HG02981 (cell line): ENCODE results near the gene MAP3K15.
"Not testable (repeated sequence)": the region's sequence is repeated elsewhere in the genome, so short reads cannot be mapped to it uniquely, and the experiment has no call there.

Experiments used
- ATAC-seq: cut with Tn5 transposase; IDR thresholded peaks from one replicate; pipeline ENCODE4 v1.9.1; 2021; ENCODE audit warnings: mild to moderate bottlenecking, moderate library complexity; ENCODE audit not compliant: unreplicated experiment

The MAP3K15 gene

DNA sequence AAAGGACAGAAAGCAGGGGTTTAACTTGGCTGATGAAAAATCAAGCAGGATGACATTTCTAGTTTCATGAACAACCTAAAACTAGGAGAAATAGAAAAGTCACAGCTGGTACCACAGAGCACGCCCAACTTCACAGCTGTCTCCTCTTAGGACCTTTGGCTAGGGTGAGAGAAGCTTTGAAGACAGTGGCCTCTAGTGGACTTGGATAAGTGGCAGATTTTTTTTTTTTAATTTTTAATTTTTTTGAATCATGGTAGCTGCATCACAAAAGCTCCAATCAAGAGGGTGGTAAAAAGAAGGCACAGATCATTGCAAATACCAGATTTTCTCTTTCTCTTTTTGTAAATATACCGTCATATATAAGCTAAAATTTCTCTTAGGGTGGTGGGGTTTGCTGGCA, 20.2 kb upstream of the MAP3K15 start:
- no peak for ATAC-seq

DNA sequence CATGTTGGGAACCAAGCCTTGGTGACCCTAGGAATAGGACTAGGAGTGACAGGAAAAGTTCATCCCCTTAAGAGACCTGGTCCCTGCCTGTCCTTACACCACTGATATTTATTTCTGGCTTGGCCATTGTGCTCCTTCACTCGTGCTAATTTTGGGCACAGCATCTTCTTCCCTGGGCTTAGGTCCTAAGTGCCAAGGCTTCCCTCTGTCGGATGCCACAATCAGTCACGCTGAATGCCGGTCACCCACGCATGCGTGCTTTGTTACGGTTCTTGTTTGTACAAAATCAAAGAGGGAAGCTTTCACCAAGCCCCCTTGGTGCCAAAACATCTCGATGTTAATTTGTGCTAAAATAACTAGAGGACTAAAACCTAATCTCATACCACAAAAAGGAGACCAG, 17.4 kb upstream of the MAP3K15 start:
- ATAC-seq = no peak

DNA sequence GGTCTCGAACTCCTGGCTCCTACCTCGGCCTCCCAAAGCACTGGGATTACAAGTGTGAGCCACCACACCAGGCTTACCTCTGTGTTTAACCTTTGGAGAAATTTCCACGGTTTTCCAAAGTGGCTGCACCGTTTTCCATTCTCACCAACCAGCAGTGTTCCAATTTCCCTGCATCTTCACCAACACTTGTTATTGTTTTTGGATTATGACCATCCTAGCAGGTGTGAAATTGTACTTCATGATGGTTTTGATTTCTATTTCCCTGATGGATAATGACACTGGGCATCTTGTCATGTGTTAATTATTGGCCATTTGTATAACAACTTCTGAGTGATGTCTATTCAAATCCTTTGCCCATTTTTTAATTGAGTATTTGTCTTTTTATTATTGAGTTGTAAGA, 2.7 kb upstream of the MAP3K15 start:
- ATAC-seq = no peak

DNA sequence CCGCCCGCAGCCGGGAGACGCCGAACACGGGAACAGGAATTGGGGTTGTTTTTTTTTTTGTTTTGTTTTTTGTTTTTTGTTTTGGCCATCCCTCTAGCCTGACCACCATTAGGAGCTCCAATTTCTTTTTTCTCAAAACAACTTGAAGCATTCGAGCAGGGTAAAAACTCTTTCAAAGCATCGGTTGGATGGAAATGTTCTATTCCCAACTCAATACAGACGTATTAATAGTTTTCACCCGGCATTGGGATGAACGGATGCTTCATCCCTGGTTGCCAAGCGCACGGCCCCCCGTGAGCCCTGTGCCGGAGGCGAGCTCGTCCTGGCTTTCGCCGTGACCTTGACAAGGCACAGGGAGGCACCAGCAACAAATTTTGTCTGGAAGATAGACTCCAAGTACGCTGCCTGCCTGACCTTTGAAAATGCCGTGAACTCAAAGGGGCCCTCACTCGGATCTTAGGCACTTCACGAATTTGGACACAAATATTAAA, 352 bp upstream of the MAP3K15 start:
- ATAC-seq = no peak

DNA sequence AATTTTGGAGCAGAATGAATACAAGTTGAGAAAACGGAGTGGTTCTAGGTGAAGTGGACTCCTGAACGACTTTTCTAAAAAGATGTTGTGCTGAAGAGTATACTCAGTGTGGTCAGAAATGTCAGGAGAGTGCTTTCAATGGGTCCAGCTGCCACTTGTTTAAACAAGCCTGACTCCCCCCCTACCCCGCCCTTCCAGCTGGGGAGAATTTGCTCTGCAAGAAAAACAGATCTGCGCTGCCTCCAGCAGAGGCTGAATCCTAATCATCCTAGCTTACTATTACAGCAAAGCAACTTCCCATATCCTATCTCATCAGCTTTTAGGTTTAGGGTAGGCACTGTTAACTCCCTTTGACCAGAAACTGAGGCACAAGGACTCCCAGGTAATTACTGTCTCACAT, 1.9 kb downstream of the MAP3K15 start:
- ATAC-seq = no peak

DNA sequence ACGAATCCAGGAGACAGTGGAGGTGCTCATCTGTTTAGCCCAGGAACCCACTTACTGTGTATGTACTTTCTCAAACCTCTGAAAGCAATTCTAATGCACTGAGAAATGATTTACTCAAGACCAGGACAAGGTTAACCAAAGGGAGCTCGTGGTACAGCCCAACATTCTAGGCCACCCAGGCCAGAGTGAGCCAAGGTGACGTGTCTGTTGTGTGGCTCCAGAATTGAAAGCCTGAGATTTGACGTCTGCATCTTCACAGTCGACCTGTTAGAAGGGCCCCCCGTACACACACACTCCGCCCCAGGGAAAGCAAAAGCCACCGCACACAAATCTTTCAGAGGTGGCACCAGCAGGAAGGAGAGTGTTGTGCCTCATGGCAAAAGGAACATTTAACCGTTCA, 2.3 kb downstream of the MAP3K15 start:
- no peak for ATAC-seq

DNA sequence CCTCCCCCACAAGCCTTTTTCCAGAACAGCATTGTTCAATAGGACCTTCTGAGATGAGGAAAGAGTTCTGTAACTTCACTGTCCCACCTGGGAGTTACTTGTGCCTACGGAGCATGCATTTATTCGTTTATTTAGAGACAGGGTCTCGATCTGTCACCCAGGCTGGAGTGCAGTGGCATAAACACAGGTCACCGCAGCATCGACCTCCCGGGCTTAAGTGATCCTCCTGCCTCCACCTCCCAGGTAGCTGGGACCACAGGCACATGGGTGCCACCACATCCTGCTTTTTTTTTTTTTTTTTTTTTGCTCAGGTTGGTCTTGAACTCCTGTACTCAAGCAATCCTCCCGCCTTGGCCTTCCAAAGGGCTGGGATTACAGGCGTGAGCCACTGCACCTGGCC, 2.9 kb downstream of the MAP3K15 start:
- no peak for ATAC-seq

DNA sequence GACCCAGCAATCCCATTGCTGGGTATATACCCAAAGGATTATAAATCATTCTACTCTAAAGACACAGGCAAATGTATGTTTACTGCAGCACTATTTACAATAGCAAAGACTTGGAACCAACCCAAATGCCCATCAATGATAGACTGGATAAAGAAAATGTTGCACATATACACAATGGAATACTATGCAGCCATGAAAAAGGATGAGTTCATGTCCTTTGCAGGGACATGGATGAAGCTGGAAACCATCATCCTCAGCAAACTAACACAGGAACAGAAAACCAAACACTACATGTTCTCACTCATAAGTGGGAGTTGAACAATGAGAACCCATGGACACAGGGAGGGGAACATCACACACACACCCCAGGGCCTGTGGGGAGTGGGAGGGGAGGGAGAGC, 3.5 kb downstream of the MAP3K15 start:
- not testable (repeated sequence) for ATAC-seq

DNA sequence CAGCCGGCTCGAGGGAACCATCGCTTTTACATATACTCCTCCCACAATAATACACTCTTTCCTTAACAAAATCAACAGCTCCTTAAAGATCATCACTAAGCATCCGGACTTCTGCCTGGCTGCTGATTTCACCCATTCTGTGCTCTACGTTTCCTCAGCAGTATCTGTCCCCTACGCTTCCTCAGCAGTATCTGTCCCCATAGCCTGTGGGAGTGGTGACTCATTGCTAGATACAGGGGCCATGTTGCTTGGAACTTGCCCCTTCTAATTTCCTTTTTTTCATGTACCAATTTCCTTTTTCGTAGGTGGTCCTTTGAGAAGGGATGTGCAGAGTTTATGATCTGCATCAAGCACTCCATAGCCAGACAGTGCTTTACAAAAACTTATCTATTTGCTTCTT, 18.6 kb downstream of the MAP3K15 start:
- ATAC-seq = no peak

DNA sequence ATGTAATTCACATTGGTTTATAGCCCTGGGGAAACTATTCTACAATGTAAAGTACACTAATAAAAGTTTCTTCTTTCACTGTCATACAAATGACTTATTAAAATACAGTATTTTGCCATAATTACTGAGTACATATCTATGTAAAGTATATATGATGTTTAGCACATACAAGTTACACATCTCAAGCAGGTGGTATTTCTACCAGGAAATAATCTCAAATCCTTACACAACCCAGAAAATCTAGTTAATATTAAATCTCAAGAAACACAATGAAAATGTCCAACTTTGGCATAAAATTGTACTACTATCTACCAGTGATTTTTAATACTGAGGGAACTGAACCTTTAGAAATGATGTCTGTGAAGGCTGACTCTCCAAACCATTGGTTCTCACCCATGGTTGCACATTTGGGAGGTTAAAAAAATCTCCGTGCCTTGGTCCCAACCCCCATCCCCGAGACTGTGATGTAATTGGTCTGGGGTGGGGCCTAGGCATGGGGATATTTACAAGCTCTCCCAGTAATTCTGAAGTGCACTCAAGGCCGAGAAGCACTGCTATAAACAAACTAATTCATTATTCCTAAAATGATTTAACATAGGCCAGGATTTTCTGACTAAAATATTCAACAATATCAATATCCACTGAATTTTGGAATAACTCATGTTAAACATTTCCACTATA, 27.6 kb downstream of the MAP3K15 start:
- ATAC-seq = no peak

DNA sequence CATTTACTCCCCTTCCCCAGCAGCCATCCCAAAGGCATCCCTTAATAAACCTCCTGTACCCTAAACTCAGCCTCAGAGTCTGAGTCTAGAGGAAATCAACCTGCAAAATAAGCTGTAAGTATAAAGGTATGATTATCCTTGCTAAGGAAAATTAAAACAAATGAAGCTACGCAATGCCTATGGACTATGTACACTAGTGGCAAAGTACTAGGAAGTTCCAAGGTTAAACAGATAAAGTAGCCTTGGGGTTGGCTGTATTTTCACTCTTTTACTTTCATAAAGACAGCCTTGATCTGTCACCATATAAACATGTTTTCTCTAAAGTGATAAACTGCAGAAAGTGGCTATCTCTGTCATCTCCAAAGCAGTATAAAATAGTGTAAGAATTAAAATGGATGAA, 35.9 kb downstream of the MAP3K15 start:
- no peak for ATAC-seq

DNA sequence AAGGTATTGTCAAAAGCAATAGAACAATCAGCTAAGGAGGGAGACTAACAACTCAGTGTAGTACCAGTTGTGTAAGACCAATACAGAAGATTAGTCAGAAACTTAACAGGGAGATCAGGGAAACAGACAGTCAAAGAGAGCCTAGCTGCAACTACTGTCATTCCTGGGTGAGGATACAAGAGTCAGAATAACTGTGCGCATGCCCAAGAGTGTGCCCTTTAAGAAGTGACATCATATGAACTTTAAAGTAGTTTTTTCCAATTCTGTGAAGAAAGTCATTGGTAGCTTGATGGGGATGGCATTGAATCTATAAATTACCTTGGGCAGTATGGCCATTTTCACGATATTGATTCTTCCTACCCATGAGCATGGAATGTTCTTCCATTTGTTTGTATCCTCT, 46.9 kb downstream of the MAP3K15 start:
- not testable (repeated sequence) for ATAC-seq

DNA sequence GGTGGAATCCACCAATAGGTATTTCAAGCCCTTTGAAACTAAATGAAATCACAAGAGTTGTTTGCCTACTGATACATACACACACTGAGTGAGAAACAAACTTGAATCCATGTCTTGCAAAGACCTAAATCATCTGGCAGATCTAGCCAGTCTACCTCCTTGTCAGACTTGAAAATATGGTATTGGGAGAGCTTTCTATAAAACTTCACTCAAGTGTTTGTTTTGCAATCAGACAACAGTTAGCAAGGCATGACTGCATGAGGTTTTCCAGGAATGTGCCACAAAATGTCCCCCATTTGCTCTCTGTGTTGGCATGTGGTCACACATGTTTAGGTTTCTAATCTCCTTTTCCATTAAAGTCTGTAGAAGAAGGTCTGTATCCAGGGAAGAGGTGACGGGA, 52.4 kb downstream of the MAP3K15 start:
- ATAC-seq = no peak

DNA sequence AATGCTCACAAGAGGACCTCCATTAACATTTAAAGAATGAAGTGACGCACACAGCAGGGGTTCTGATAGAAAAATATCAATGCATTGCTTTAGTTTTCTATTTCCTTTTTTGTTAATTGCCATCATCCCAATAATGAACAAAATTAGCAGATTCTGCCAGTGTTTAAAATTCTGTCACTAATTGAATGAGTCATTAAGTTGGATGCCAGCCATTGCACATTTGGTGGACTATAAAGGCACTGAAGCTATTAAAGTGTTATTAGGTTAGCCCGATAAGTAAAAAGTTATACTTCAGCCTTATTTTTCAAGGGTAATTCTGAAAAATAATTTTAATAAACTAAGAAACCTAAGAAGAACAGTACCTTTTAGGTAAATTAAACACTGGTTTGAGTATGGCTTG, 53.1 kb downstream of the MAP3K15 start:
- ATAC-seq = no peak

DNA sequence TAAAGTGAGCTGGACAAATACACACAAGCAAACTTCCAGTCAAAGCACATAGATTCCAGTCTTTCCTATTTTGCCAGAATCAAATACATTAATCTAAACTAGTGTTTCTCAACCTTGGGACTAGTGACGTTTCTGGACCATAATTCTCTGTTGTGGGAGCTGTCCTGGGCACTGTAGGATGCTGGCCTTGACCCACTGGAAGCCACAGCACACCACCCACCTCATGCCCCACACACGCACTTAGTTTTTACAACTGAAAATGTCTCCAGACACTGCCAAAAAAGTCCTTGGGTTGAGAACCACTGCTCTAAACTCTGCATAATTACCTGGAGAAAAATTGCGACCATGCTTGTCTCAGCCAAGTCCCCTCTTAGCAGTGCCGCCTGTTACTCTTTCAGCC, 57.6 kb downstream of the MAP3K15 start:
- no peak for ATAC-seq

DNA sequence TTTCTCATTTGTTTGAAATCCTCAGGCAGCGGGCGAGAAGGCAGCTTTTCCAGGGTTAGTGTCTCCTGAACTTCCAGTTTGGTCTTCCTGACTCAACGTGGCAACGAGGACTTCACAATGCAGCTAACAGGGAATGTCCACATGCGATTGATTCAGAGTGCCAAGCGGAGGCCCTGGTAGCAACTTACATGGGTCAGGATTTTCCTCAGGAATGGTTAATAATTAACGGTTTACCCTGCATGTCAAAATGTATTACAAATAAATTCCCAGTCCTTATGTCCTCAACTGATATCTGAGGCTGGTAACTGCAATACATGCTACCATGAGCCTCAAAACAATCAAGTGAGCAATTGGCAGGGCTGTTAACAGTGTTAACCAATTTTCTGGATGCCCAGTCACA, 67.2 kb downstream of the MAP3K15 start:
- ATAC-seq = no peak

DNA sequence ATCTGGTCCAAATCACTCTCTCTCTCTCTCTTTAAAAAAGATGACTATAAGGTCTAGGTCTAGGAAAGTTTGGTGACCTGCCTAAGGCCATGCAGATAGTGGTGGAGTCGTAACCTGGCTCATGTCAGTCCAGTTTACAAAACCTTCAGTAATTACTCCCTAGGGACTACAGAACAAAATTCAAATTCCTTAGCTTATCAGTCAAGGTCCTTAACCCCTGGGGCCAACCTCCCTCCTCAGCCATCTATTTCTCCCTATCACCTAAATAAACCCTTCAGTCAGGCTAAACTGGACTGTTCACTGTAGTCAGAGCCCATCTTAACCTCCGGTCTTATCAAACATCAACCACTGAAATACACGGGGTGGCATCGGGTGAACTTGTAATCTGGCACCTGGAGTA, 68.9 kb downstream of the MAP3K15 start:
- no peak for ATAC-seq

DNA sequence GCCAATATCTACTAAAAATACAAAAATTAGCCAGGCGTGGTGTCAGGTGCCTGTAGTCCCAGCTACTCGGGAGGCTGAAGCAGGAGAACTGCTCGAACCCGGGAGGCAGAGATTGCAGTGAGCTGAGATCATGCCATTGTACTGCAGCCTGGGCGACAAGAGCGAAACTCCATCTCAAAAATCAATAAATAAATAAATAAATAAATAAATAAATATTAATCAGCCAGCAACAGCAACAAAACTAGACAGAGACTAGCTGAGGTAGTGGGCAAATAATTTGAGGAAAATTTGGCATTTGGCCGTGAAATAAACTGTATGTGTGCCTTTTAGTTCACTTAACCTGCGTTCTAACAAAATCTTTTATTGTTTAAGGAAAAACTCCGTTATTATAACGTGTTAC, 69.5 kb downstream of the MAP3K15 start:
- ATAC-seq = not testable (repeated sequence)

DNA sequence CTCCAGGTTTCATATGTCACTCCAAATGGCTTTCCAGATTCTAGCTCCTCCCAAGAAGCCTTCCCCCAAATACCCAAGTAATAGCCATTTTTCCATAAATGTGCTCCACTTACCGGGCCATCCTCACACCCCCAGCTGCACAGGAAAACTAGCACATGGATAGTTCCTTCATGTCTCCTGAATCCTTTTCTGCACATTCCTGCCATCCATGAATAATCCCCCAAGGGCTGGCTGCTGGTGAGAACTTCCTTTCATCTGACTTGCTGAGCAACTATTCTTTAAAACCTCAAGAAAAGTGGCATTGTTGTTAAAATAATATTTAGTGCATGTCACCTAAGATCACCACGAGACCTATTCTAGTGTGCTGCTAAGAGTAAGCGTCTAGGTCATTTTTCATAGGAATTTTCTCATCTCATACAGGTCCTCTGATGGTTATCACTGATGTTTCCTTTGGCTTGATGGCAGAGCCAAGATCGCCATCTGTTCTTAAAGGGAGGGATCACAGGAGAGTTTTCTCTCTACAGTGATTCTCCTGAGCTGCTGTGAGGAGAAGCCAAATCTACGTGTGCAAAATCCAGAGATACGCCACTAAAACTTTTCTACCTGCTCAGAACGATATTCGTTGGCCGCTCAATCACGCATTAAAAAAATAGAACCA, 71.3 kb downstream of the MAP3K15 start:
- ATAC-seq = no peak

DNA sequence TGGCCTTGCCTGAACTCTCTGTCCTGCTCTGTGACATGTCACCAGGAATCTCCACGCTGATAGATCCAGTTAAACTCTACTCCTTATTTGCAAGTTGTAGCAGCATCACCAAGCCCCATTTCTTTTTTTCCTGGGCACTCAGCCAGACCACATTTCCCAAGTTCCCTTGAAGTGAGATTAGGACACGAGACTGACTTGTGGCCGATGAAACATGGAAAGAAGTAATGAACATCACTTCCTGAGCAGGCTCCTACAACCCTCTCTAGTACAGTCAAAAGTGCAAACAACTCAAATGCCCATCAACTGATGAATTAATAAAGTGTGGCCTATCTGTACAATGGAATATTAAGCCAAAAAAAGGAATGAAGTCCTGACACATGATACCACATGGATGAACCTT, 74.6 kb downstream of the MAP3K15 start:
- no peak for ATAC-seq

DNA sequence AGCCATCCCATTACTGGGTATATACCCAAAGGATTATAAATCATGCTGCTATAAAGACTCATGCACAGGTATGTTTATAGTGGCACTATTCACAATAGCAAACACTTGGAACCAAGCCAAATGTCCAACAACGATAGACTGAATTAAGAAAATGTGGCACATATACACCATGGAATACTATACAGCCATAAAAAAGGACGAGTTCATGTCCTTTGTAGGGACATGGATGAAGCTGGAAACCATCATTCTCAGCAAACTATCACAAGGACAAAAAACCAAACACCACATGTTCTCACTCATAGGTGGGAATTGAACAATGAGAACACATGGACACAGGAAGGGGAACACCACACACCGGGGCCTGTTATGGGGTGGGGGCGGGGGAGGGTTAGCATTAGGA, 92.6 kb downstream of the MAP3K15 start:
- ATAC-seq = not testable (repeated sequence)

DNA sequence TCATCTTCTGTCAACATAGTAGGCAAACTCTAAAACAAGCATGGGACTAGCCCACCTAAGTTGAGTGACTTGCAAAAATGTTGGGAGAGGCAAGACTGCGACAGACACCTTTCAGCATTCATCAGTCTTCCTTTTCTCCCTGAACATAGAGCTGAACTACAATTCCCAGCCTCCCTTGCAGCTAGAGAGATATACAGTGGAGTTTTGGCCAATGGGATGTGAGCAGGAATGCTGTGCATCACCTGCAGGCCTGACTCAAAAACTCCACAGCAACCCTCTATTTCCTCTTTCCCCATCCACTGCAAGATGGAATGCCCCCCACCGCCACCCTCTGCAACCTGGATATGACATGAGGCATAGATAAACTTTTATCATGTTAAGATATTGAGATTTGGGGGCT, 105.0 kb downstream of the MAP3K15 start:
- ATAC-seq = no peak

DNA sequence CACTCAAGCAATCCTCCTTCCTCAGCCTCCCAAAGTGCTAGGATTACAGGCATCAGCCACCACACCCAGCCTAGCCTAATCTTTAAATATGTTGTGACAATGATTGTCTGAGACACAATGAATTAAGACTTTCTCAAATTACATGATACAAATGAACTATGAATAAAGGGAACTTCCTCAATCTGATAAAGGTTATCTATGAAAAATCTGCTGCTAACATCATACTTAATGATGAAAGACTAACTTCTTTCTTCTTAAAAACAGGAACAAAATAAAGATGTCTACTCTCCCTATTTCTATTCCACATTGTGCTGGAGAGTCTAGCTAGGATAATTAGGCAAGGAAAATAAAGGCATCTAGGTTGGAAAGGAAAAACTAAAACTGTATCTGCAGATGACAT, 111.6 kb downstream of the MAP3K15 start:
- ATAC-seq = no peak
